Neural progenitor cell (in vitro differentiated cells): ENCODE results near the gene PRKCI. TPM values are rescaled to one million over a fixed set of nuclear protein-coding genes. Genes with fewer than 3 reads are reported as not detected.
"Not testable (repeated sequence)": the region's sequence is repeated elsewhere in the genome, so short reads cannot be mapped to it uniquely, and the experiment has no call there.

Experiments
- DNase-seq: peaks from one replicate; pipeline ENCODE4 v3.0.0-alpha.2; 2016; ENCODE audit warnings: low spot score
- H2AFZ ChIP-seq: fragments of 200-600 bp; sonication (generic); replicated peaks from 2 replicates; pipeline ENCODE4 v1.6.1; 2016; ENCODE audit warnings: antibody characterized with exemption
- H3F3A ChIP-seq: fragments of 200-600 bp; sonication (generic); 2 replicates; pipeline ENCODE4 v1.6.1; 2016; ENCODE audit warnings: antibody characterized with exemption, low read depth
- H3K27ac ChIP-seq: fragments of 200-600 bp; sonication (generic); 2 replicates; pipeline ENCODE4 v1.5.1; 2016; ENCODE audit warnings: mild to moderate bottlenecking
- H3K27me3 ChIP-seq: fragments of 200-600 bp; sonication (generic); 2 replicates; pipeline ENCODE4 v1.6.1; 2016; ENCODE audit warnings: mild to moderate bottlenecking, moderate library complexity
- H3K36me3 ChIP-seq: fragments of 200-600 bp; sonication (generic); 2 replicates; pipeline ENCODE4 v1.5.1; 2016
- H3K4me1 ChIP-seq: fragments of 200-600 bp; sonication (generic); 2 replicates; pipeline ENCODE4 v1.6.1; 2016; ENCODE audit warnings: mixed run types
- H3K4me2 ChIP-seq: fragments of 200-600 bp; sonication (generic); 2 replicates; pipeline ENCODE4 v1.6.1; 2016
- H3K4me3 ChIP-seq: fragments of 200-600 bp; sonication (generic); 2 replicates; pipeline ENCODE4 v1.5.1; 2016
- H3K79me2 ChIP-seq: fragments of 200-600 bp; sonication (generic); 2 replicates; pipeline ENCODE4 v1.6.1; 2016; ENCODE audit warnings: low read depth
- H3K9ac ChIP-seq: fragments of 200-600 bp; sonication (generic); 2 replicates; pipeline ENCODE4 v1.6.1; 2016
- H3K9me3 ChIP-seq: fragments of 200-600 bp; sonication (generic); 2 replicates; pipeline ENCODE4 v1.5.1; 2016; ENCODE audit warnings: low read depth
- H4K20me1 ChIP-seq: fragments of 200-600 bp; sonication (generic); 2 replicates; pipeline ENCODE4 v1.6.1; 2016; ENCODE audit warnings: low read depth
- H3K27ac Mint-ChIP-seq: 3 replicates; pipeline ENCODE4 v1.8.0; 2021; ENCODE audit warnings: mixed read lengths
- H3K27me3 Mint-ChIP-seq: 2 replicates; pipeline ENCODE4 v1.8.0; 2022; ENCODE audit warnings: low read depth, mild to moderate bottlenecking, inconsistent platforms, moderate library complexity, mixed read lengths; ENCODE audit not compliant: insufficient read depth
- H3K36me3 Mint-ChIP-seq: 3 replicates; pipeline ENCODE4 v1.8.0; 2021; ENCODE audit warnings: mixed read lengths
- H3K4me1 Mint-ChIP-seq: 3 replicates; pipeline ENCODE4 v1.8.0; 2021; ENCODE audit warnings: mixed read lengths
- H3K4me3 Mint-ChIP-seq: 3 replicates; pipeline ENCODE4 v1.8.0; 2021; ENCODE audit warnings: mild to moderate bottlenecking, moderate library complexity, mixed read lengths
- H3K9me3 Mint-ChIP-seq: 3 replicates; pipeline ENCODE4 v1.8.0; 2020; ENCODE audit warnings: mixed read lengths
- CTCF ChIP-seq: fragments of 200-600 bp; sonication (generic); IDR thresholded peaks from 2 replicates; pipeline ENCODE4 v1.5.1; 2017; ENCODE audit warnings: antibody characterized with exemption, mild to moderate bottlenecking
- EZH2 ChIP-seq: fragments of 200-600 bp; sonication (generic); IDR thresholded peaks from 2 replicates; pipeline ENCODE4 v1.6.1; 2017; ENCODE audit warnings: antibody characterized with exemption, mild to moderate bottlenecking, moderate library complexity
- EZH2phosphoT487 ChIP-seq: fragments of 200-600 bp; sonication (generic); IDR thresholded peaks from 2 replicates; pipeline ENCODE4 v1.6.1; 2017; ENCODE audit warnings: antibody characterized with exemption
- total RNA-seq: library from RNA; depleted of rRNA; stranded (reverse); fragments of >200 nt; gene quantifications from 2 replicates; pipeline ENCODE4 v1.2.3, GENCODE V29; 2015; ENCODE audit warnings: low replicate concordance

The PRKCI gene
- total RNA-seq, 1 donor from 2014 or later, result 87.8 TPM

- no peak for DNase-seq
- H3K79me2 ChIP-seq, result no peaks in the 10 kb centered on the region
- TF ChIP-seq CTCF (no peak), EZH2 (no peak), EZH2phosphoT487 (no peak)
Observed at GRCh38 chr3:170327040-170327808, 105.0 kb downstream of the PRKCI start.

DNA sequence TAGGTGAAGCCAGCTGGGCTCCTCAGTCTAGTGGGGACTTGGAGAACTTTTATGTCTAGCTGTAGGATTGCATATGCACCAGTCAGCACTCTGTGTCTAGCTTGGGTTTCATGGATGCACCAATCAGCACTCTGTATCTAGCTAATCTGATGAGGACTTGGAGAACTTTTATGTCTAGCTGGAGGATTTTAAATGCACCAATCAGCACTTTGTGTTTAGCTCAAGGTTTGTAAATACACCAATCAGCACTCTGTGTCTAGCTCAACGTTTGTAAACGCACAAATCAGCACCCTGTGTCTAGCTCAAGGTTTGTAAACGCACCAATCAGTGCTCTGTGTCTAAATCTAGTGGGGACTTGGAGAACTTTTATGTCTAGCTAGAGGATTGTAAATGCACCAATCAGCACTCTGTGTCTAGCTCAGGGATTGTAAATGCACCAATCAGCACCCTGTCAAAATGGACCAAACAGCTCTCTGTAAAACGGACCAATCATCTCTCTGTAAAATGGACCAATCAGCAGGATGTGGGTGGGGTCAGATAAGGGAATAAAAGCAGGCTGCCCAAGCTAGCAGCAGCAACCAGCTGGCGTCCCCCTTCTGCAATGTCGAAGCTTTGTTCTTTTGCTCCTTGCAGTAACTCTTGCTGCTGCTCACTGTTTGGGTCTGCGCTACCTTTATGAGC, 105.8 kb downstream of the PRKCI start:
- not testable (repeated sequence) for H3K27me3 ChIP-seq, H3K4me1 Mint-ChIP-seq

More at GRCh38 chr3:170327040-170327808, 105.0 kb downstream of the PRKCI start:
- no peak overlapping the region for H3K9ac ChIP-seq
- no peaks in the 10 kb centered on the region for H3F3A ChIP-seq
- Mint-ChIP-seq H3K27ac (no peak overlapping the region), H3K27me3 (peaks cover 4% of the 10 kb centered on the region), H3K9me3 (peaks cover 28% of the 10 kb centered on the region), H3K4me1 (peaks cover 17% of the 10 kb centered on the region), H3K4me3 (no peak overlapping the region), H3K36me3 (no peaks in the 10 kb centered on the region)
- H3K9me3 ChIP-seq, result no peaks in the 10 kb centered on the region
- no peaks in the 10 kb centered on the region for H3K36me3 ChIP-seq
- no peak overlapping the region for H3K4me2 ChIP-seq
- no peak overlapping the region for H2AFZ ChIP-seq
- H3K4me1 ChIP-seq, result no peaks in the 10 kb centered on the region
- no peak overlapping the region for H3K27ac ChIP-seq
- H3K4me3 ChIP-seq, result no peak overlapping the region
- H3K27me3 ChIP-seq, result no peaks in the 10 kb centered on the region
- no peaks in the 10 kb centered on the region for H4K20me1 ChIP-seq

DNA sequence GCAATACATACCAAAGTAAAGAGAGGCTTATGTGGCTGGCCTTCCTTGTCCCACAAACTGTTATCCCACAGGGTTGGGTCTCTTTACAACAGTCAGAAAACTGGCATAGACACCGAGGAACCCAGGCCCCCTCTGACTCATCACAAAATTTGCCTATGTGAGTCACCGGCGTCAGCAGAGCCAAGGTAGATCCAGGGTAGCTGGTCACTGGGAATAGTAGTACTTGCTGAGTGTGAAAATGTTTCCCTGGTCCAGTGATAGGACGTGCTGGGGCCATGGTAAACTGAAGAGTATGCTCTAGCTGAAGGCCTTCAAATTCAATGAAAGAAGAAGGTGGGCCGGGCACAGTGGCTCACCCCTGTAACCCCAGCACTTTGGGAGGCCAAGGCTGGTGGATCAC, 108.1 kb downstream of the PRKCI start:
- Histone ChIP-seq H2AFZ (no peak overlapping the region), H3K27me3 (no peaks in the 10 kb centered on the region), H3K9me3 (no peaks in the 10 kb centered on the region), H3K4me1 (no peaks in the 10 kb centered on the region), H3K4me2 (no peak overlapping the region), H3K36me3 (no peaks in the 10 kb centered on the region), H3K9ac (no peak overlapping the region), H3F3A (no peaks in the 10 kb centered on the region), H3K27ac (no peak overlapping the region), H4K20me1 (no peaks in the 10 kb centered on the region), H3K4me3 (no peak overlapping the region), H3K79me2 (no peaks in the 10 kb centered on the region)
- Mint-ChIP-seq H3K27ac (no peak overlapping the region), H3K9me3 (peaks cover 29% of the 10 kb centered on the region), H3K27me3 (peaks cover 4% of the 10 kb centered on the region), H3K36me3 (no peaks in the 10 kb centered on the region), H3K4me1 (no peaks in the 10 kb centered on the region), H3K4me3 (no peak overlapping the region)
- no peak for DNase-seq
- no peak for TF ChIP-seq EZH2phosphoT487

More for the DNA sequence above, 105.8 kb downstream of the PRKCI start:
- not testable (repeated sequence) for H2AFZ ChIP-seq, H3K27ac ChIP-seq, H3K9ac ChIP-seq, H3K4me3 ChIP-seq, H3K79me2 ChIP-seq, H4K20me1 ChIP-seq, H3K4me3 Mint-ChIP-seq, H3K9me3 ChIP-seq, H3F3A ChIP-seq, H3K27me3 Mint-ChIP-seq, H3K27ac Mint-ChIP-seq, H3K36me3 ChIP-seq, H3K4me2 ChIP-seq, H3K4me1 ChIP-seq, DNase-seq, H3K36me3 Mint-ChIP-seq
- peaks cover 29% of the 10 kb centered on the region for H3K9me3 Mint-ChIP-seq

DNA sequence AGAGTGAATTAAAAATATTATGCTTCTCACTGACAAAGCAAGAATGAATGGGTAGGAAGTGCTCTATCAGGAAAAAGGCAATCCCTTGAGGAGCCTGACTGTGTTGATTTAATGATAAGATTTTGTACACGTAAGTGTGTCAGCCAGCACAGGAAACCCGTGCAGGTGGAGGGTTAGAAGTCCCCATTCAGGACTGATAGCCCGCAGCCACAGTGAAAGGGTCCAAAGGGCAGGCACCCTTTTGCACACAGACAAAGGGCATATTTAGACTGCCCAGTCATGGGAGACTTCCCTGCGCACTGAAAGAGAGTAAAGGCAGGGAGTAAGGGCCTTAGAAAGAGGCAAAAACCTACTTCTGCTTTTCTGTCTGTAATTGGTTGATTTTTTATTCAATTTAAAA, 108.9 kb downstream of the PRKCI start:
- H3K79me2 ChIP-seq, result no peaks in the 10 kb centered on the region
- H3K4me2 ChIP-seq, result no peak overlapping the region
- no peak for DNase-seq
- H3K36me3 ChIP-seq, result no peaks in the 10 kb centered on the region
- H3K9me3 ChIP-seq, result no peaks in the 10 kb centered on the region
- H3K27me3 ChIP-seq, result no peaks in the 10 kb centered on the region
- no peaks in the 10 kb centered on the region for H3K4me1 ChIP-seq
- Mint-ChIP-seq H3K9me3 (peaks cover 28% of the 10 kb centered on the region), H3K4me3 (no peak overlapping the region), H3K27ac (no peak overlapping the region), H3K27me3 (peaks cover 3% of the 10 kb centered on the region), H3K4me1 (no peaks in the 10 kb centered on the region), H3K36me3 (no peaks in the 10 kb centered on the region)
- TF ChIP-seq EZH2 (no peak), EZH2phosphoT487 (no peak), CTCF (no peak)
- H4K20me1 ChIP-seq, result no peaks in the 10 kb centered on the region
- H3F3A ChIP-seq, result no peaks in the 10 kb centered on the region
- H3K4me3 ChIP-seq, result no peak overlapping the region
- H2AFZ ChIP-seq, result no peak overlapping the region
- H3K9ac ChIP-seq, result no peak overlapping the region
- H3K27ac ChIP-seq, result no peak overlapping the region
